Stimulated activated CD8-positive, alpha-beta memory T cell treated with anti-CD3 and anti-CD28 coated beads, Interleukin-4, amount 100 ng/mL, for 24 hours (primary cell): ENCODE results near the gene TACC3.

Source experiments
- DNase-seq: peaks from one replicate; pipeline ENCODE4 v3.0.0-alpha.2; 2020; ENCODE audit warnings: low read depth

Gene TACC3

GRCh38 chr4:1760521-1761071 lies 39.3 kb downstream of the TACC3 start:
- no peak for DNase-seq

DNA sequence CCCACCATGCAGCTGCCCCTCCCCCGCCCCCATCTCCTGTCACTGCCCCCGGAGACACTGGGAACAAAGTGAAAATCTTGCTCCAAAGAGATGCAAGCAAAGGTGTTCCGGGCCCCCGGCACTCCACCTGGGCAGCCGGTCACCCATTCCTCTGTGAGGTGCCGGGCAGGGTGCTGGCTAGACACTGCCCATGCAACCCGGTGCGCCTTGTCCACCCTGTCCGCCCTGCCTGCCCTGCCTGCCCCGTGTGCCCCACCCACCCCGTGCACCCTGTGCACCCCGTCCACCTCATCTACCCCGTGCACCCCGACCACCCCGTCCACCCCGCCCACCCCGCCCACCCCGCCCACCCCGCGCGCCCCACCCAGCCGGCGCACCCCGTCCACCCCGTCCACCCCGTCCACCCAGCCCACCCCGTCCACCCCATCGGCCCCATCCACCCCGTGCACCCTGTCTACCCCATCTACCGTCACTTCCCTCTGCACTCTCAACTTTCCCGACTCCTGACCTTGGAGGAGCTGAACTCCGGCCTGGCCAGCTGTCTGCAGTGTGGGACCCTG lies 39.9 kb downstream of the TACC3 start:
- DNase-seq = no peak

DNA sequence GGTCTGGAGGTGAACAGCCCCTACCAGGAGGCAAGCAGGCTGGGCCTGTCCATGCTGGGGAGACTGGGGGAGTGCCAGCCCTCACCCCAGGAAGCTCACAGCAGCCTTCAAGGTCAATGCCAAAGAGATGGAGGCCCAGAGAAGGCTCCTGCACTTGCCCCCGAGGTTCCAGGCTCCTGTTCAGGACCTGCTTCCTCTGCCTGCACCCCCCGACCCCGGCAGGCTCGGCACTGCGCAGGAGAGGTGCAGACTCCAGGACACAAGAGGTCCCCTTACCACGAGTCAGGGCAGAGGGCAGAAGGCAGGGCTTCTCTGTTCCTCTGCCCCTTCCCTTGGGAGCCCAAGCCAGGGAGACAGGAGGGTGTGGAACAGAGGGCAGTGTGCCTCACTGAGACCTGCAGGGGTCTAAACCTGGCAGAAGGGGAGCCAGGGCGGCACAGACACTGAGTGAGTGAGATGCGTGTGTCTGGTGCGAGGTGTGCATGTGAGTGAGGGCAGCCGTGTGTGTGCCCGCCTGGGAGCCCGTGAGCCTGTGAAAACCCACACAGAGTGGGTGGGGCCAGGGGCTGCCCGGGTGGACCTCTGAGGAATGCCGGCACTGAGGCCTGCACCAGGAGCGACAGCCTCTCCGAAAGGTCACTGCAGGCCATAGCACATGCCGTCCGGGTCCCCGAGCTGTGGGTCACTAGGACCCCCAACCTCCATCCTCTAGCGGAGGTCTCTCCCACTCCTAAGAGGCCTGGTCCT lies 41.1 kb downstream of the TACC3 start:
- no peak for DNase-seq

DNA sequence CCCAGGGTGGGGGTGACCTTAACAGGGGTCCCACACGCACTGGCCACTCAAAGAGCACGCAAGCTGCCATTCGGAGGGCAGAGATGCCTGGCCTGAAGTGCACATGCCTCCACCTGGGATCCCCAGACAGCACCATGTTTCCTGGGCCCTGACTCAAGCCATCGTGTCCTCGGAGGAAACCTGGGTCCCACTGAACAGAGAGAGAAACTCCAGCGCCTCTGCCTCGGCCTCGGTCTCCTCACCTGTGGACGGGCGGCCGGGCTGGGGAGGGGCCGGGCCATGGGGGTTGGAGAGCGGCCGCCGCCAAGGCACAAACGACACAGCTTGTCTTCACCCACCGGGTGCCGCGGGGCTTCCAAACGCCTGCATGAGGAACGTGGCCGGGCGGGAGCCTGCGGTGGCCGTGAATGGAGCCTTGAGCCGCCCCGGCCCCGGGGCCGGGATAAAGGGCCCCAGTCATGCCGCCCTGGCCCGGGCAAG lies 41.8 kb downstream of the TACC3 start:
- no peak for DNase-seq

DNA sequence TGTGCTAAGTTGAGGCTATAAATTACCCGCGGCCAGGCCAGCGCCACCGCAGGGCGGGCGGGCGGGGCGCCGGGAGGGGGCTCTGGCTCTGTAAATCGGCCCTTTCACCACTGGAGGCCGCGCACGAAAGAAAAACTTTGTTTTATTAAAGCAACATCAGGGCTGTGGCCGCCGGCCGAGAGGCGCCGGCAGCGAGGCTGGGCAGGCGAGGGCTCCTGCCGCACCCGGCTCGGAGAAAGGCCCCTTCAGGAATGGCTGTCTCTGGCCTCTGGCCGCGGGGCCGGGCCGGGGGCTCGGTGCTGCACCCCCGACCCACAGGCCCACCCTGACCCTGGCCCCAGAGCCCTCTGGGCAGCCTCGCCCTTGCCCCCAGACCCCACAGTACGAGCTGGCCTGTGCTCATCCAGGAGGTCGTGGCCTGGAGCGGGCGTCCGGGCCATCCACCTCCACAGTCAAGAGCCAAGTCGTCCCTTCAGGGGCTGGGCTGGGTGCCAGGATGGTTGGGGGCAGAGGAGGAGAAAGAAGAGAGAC lies 42.3 kb downstream of the TACC3 start:
- DNase-seq = no peak

DNA sequence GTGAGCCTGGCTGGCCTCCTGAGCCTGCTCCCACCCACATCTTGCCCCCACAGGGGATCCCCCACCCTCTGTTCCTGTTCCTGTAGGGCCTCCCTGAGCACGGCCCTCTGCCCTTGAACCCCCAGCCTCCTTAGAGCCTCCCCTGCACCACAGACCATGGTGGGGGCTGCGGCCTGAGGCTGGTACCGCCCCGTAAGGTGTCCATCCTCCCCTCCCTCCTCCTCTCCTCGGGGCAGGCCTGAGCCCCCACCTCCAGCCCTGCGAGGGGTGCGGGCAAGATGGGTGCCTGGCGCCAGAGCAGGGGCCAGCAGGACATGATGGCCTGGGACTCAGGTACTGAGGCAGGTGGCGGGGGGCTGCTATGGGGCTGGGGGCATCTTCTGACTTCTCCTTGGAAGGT lies 43.3 kb downstream of the TACC3 start:
- DNase-seq = no peak

GRCh38 chr4:1765409-1766072 lies 44.2 kb downstream of the TACC3 start:
- no peak for DNase-seq

GRCh38 chr4:1766106-1767060 lies 45.1 kb downstream of the TACC3 start:
- no peak for DNase-seq

- no peak for DNase-seq
Measured at GRCh38 chr4:1767061-1767769, 45.9 kb downstream of the TACC3 start.

- no peak for DNase-seq
Measured at GRCh38 chr4:1767770-1768366, 46.5 kb downstream of the TACC3 start.

- DNase-seq = no peak
Measured at GRCh38 chr4:1768367-1769034, 47.2 kb downstream of the TACC3 start.

DNA sequence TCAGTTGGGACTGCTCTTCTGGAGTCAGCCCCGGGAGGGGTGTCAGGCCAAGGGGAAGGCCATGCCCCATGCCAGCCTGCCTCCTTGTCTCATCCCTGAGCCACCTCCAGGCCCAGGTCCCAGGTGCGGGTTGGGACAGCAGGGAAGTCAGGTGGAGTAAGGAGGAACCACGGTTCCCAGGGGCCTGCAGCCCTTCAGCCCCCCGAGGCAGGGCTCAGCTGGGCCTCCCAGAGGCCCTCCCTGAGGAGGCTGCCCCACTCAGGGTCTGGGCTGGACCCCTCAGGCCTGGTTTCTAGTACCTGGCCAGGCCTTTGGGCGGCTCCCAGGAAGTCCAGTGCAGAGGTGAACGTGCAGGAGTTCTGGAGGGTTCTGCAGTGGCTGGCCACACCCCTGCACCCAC lies 48.4 kb downstream of the TACC3 start:
- DNase-seq = no peak

DNA sequence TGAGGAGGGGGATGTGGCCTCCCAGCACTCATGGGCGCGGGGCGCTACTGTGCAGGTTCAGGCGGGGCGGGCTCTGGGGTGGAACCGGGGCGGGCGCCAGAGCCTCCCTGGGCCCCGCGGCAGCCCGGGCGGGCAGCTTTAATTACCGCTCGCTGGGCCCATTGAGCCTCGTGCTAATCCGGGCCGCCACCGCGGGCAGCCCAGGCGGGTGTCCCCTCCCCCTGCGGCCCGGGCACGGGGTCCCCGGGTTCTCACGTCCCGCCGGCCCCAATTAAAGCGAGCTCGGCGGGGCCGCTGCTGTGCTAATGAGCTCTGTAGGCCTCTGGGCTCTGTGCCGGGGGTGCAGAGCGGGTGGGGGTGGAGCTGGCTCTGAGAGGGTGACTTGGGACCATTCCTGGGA lies 48.9 kb downstream of the TACC3 start:
- no peak for DNase-seq

DNA sequence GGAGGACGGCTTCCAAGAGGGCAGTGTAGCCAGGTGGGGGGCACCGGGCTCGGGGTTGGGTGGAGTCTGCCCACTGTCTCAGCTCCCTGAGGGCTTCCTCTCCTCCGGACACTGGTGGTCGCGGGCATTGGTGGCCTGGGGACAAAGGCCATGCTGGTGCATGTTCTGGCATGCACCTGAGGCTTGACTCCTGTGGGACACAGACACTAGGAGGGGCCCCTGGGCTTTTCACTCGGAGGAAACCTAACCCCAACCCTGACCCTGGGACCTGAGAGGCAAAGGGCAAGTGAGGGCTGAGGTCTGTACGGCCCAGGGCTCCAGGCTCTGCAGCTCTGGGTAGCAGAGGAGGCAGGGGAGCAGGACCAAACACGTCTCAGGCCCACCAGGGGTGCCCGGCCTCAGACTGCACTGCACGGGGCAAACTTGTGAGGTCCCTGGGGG lies 49.5 kb downstream of the TACC3 start:
- no peak for DNase-seq

DNA sequence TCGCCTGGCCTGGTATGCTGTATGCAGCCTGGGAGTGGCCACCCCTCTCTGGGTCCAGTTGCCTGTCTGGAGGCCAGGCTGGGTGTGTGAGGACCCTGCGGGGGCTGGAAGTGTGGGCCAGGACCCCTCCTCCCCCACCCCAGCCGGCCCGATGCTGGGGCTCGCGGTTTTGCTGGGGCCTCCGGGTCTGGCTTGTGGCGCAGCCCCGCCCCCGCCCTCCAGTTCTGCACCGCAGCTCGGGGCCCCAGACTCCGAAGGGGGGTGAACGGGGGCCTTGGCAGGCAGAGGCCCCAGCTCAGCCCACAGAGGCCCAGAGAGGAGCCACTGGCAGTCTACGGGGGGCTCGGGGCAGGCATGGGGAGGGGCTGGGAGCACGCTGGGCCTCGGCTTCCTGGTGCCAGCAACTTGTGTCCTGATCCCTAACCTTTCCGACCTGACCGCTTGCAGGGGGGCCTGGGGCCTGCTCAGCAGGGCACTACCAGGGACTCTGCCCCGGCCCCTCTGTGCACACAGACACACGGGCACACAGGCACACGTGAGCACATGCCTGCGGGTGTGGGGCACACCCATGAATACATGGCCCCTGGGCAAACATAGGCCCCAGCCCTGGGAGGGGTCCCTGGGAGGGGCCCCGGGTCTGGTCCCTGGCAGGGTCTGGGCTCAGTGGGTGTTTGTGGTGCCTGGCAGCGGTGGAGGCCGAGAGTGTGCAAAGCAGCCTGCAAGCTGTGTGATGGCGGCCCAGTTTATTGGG lies 50.4 kb downstream of the TACC3 start:
- DNase-seq = no peak

- DNase-seq = no peak
Measured at GRCh38 chr4:1772853-1773538, 51.7 kb downstream of the TACC3 start.

DNA sequence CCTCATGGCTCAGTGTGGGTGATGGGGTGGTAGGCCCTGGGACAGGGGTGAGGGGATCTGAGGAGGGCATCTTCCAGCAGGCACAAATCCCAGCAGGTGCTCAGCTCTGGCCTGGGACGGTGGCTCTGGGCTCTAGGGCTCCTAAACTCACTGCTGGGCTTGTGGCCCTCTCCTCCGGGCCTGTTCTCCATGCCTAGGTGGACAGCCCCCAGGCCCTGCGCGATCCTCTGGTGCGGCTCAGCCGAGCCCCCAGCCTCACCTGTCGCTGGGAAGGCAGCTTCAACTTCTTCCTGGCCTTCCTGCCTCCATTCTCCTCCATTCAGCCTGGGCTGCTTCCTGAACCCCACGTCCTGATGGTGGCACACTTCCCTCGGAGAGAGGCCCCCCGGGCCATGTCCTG lies 52.4 kb downstream of the TACC3 start:
- no peak for DNase-seq

DNA sequence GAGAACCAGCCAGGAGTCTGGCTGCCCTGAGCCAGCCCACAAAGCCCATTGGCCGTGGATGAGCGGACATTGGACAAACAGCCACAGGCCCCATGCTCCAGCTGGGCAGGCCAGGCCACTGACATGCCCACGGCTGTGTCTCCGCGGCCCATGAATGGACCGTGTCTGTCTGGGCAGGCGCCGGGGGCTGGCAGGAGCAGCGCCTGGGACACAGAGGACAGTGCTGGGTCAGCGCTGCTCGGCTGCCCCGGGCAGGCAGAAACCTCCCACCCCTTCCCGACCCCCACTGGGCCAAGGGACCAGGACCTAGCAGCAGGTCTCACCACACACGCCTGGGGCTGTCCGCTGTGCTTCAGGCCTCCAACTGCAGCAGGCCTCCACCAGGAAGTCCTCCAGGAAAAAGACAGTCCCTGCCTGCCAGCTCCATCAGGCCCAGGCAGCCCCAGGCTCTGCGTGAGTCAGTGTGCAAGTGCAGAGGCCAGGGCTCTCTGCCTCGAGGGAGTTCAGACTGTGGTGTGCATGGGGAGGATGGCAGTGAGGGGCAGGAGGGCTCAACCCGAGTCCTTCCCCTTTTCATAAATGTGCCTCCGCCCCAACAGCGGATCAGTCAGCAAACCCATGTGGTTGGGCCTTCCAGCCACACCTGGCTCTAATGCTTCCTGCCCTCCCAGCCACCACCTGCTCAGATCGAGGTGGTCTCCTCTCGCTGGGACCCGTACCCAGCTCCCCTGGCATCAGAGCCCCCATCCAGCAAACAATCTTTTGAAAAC lies 54.6 kb downstream of the TACC3 start:
- DNase-seq = no peak
